K562 (cell line): Measurements from ENCODE around the gene TMEM273. TPM values are rescaled to one million over a fixed set of nuclear protein-coding genes. Genes with fewer than 3 reads are reported as not detected.

Experiments used
- ARID1B ChIP-seq: fragments of 450-650 bp; IDR thresholded peaks from 2 replicates; pipeline ENCODE4 v1.6.1; 2016; ENCODE audit warnings: antibody characterized with exemption, mild to moderate bottlenecking, inconsistent platforms
- ASH1L ChIP-seq: fragments of 450-650 bp; IDR thresholded peaks from 2 replicates; pipeline ENCODE4 v1.6.1; 2018; ENCODE audit warnings: borderline replicate concordance, mild to moderate bottlenecking, low read depth; ENCODE audit not compliant: partially characterized antibody
- CBFB ChIP-seq: sonication (generic); formaldehyde crosslinking; IDR thresholded peaks from 2 replicates; pipeline ENCODE4 v1.4.0; 2020; ENCODE audit warnings: mild to moderate bottlenecking, missing genetic modification reagents
- ETS2 ChIP-seq: IDR thresholded peaks from 2 replicates; pipeline ENCODE4 v1.6.1; 2016; ENCODE audit warnings: borderline replicate concordance, missing genetic modification characterization, mild to moderate bottlenecking, moderate library complexity, missing compliant biosample characterization; ENCODE audit not compliant: poor library complexity, severe bottlenecking
- FOS ChIP-seq: IDR thresholded peaks from 3 replicates; pipeline ENCODE4 v1.6.1; 2011; ENCODE audit not compliant: insufficient read length; ENCODE audit errors: extremely low read depth
- FOXP1 ChIP-seq: sonication (generic); formaldehyde crosslinking; IDR thresholded peaks from 2 replicates; pipeline ENCODE4 v1.8.0; 2022; ENCODE audit warnings: mild to moderate bottlenecking, missing genetic modification reagents
- SAP30 ChIP-seq: fragments of 200-600 bp; sonication (generic); IDR thresholded peaks from 2 replicates; pipeline ENCODE4 v1.6.1; 2012; ENCODE audit warnings: borderline replicate concordance, low read depth, mild to moderate bottlenecking, moderate library complexity, low read length, control low read depth, inconsistent platforms; ENCODE audit not compliant: insufficient read depth, poor library complexity, severe bottlenecking
- YY1 ChIP-seq, 3 experiments: IDR thresholded peaks; 2 replicates each; pipeline ENCODE4 v1.6.1; 2011; ENCODE audit warnings: low read length in 2 of 3, mild to moderate bottlenecking in 2 of 3, moderate library complexity in 2 of 3, borderline replicate concordance in 1 of 3, control low read depth in 1 of 3, low read depth in 1 of 3; ENCODE audit not compliant: insufficient read depth in 3 of 3, insufficient replicate concordance in 2 of 3, control insufficient read depth in 1 of 3, insufficient read length in 1 of 3; ENCODE audit errors: extremely low read depth in 1 of 3
- ZBTB17 ChIP-seq: fragments of 450-650 bp; formaldehyde crosslinking; IDR thresholded peaks from 2 replicates; pipeline ENCODE4 v1.4.0; 2020; ENCODE audit warnings: mild to moderate bottlenecking
- ZNF592 ChIP-seq: fragments of 450-650 bp; IDR thresholded peaks from 2 replicates; pipeline ENCODE4 v1.6.1; 2017; ENCODE audit warnings: antibody characterized with exemption, mild to moderate bottlenecking
- polyA plus RNA-seq, 8 experiments: library from polyadenylated mRNA; depleted of rRNA in 4 of 8; stranded (reverse) in 5 of 8; unstranded in 3 of 8; fragments of >200 nt; fragmentation: Nextera tagmentation in 2 of 8; fragmentation: Illumina TruSeq in 1 of 8; extraction: Ambion mirVana in 2 of 8; extraction: Trizol in 1 of 8; gene quantifications; 2 replicates each; pipeline versions ENCODE4 v1.2.1 to v1.2.3, GENCODE V29; 2011 to 2014; ENCODE audit warnings: inconsistent platforms in 1 of 8, missing spikeins in 1 of 8
- total RNA-seq, 7 experiments: library from RNA; depleted of rRNA in 6 of 7; stranded (reverse); fragments of >200 nt in 6 of 7; fragmentation: Illumina TruSeq in 2 of 7; extraction: Trizol in 2 of 7; gene quantifications; 2 replicates each; pipeline versions ENCODE4 v1.2.1 to v1.2.3, GENCODE V29; 2011 to 2021; ENCODE audit warnings: low replicate concordance in 1 of 7
- TF ChIP-seq, protein P1 (sequence below): fragments of 250-450 bp; sonication (Bioruptor Pico); IDR thresholded peaks from 2 replicates; pipeline ENCODE4 v1.4.0; 2020
- TF ChIP-seq, protein P2 (sequence below): fragments of 450-650 bp; IDR thresholded peaks from 2 replicates; pipeline ENCODE4 v1.6.1; 2016; ENCODE audit warnings: missing biosample characterization, missing genetic modification characterization

TMEM273 gene
- total and polyA plus RNA-seq, 9 of the 15 experiments (the other 6 are each of a cell fraction or from before 2014, with no cell fraction given): 39.2 to 131 (median 95.6) TPM

DNA sequence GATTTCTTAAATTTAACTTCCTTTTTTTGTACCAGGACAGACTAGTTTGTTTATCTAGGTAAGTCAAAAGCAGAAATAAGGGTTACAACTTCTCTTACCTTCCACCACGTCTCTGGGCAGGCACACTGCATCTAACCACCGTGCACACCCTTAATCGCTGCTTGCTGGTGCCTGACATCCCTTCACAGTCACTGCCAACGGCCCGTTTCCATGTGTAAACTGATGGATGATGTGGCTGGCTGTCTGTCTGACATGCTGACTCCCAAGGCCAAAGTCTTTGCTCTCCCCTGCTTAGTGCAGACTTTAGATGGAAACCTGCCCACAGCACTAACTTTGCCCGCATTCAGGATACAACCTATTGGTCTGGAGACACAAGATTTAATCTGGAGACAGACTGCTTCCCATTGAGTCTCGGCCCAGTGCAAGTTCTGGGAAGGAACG lies 1.1 kb downstream of the TMEM273 start (continued):
- 0 out of 2 replicates have a peak, but pooled peaks have one; percentile 52 for TF ChIP-seq ZNF592
- no peak for TF ChIP-seq ETS2 (tag)
- TF ChIP-seq, protein P1, sequence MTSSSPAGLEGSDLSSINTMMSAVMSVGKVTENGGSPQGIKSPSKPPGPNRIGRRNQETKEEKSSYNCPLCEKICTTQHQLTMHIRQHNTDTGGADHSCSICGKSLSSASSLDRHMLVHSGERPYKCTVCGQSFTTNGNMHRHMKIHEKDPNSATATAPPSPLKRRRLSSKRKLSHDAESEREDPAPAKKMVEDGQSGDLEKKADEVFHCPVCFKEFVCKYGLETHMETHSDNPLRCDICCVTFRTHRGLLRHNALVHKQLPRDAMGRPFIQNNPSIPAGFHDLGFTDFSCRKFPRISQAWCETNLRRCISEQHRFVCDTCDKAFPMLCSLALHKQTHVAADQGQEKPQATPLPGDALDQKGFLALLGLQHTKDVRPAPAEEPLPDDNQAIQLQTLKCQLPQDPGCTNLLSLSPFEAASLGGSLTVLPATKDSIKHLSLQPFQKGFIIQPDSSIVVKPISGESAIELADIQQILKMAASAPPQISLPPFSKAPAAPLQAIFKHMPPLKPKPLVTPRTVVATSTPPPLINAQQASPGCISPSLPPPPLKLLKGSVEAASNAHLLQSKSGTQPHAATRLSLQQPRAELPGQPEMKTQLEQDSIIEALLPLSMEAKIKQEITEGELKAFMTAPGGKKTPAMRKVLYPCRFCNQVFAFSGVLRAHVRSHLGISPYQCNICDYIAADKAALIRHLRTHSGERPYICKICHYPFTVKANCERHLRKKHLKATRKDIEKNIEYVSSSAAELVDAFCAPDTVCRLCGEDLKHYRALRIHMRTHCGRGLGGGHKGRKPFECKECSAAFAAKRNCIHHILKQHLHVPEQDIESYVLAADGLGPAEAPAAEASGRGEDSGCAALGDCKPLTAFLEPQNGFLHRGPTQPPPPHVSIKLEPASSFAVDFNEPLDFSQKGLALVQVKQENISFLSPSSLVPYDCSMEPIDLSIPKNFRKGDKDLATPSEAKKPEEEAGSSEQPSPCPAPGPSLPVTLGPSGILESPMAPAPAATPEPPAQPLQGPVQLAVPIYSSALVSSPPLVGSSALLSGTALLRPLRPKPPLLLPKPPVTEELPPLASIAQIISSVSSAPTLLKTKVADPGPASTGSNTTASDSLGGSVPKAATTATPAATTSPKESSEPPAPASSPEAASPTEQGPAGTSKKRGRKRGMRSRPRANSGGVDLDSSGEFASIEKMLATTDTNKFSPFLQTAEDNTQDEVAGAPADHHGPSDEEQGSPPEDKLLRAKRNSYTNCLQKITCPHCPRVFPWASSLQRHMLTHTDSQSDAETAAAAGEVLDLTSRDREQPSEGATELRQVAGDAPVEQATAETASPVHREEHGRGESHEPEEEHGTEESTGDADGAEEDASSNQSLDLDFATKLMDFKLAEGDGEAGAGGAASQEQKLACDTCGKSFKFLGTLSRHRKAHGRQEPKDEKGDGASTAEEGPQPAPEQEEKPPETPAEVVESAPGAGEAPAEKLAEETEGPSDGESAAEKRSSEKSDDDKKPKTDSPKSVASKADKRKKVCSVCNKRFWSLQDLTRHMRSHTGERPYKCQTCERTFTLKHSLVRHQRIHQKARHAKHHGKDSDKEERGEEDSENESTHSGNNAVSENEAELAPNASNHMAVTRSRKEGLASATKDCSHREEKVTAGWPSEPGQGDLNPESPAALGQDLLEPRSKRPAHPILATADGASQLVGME (CRISPR knock-in tag): peak; percentile 55; the same call in 1 of the 2 replicates
- peak; percentile 3 for TF ChIP-seq SAP30
- no peak for TF ChIP-seq FOS
- no peak for TF ChIP-seq CBFB (CRISPR knock-in tag)
- no peak for TF ChIP-seq ARID1B
- 0 out of 2 replicates have a peak, but pooled peaks have one; percentile 34 for TF ChIP-seq ZBTB17 (CRISPR knock-in tag)
- TF ChIP-seq FOXP1 (CRISPR knock-in tag): no peak
- no peak for TF ChIP-seq ASH1L
- peak in 1 of 3 experiments; percentile 34 for TF ChIP-seq YY1 (IDR thresholded peaks at IDR 0.05; ENCODE audit: borderline replicate concordance in 1 of 3, control insufficient read depth in 1 of 3, extremely low read depth in 1 of 3, insufficient read depth in 3 of 3, insufficient read length in 1 of 3, insufficient replicate concordance in 2 of 3, low read depth in 1 of 3, low read length in 2 of 3)
- TF ChIP-seq, protein P2, sequence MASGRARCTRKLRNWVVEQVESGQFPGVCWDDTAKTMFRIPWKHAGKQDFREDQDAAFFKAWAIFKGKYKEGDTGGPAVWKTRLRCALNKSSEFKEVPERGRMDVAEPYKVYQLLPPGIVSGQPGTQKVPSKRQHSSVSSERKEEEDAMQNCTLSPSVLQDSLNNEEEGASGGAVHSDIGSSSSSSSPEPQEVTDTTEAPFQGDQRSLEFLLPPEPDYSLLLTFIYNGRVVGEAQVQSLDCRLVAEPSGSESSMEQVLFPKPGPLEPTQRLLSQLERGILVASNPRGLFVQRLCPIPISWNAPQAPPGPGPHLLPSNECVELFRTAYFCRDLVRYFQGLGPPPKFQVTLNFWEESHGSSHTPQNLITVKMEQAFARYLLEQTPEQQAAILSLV (tag): no peak
